ENCODE results near the gene CELA2A. TPM values are rescaled to one million over a fixed set of nuclear protein-coding genes. Genes with fewer than 3 reads are reported as not detected.
A peak's percentile ranks its signal among the peaks of the same experiment; 100 is the strongest.

Gene CELA2A
- total and polyA plus RNA-seq, 9 of the 15 experiments (the other 6 are each of a cell fraction or from before 2014, with no cell fraction given): 0.62 TPM; not detected in 8

- TF ChIP-seq NFIC (IDR thresholded peaks at IDR 0.05) (peak; percentile 69), ZKSCAN8 (CRISPR knock-in tag; IDR thresholded peaks at IDR 0.05) (0 out of 2 replicates have a peak, but pooled peaks have one; percentile 37), ASH1L (IDR thresholded peaks at IDR 0.05; ENCODE audit: borderline replicate concordance, low read depth, partially characterized antibody) (no peak), MEF2A (IDR thresholded peaks at IDR 0.05; ENCODE audit: control insufficient read depth, low read depth, low read length) (0 out of 2 replicates have a peak, but pooled peaks have one; percentile 17), DPF2 (IDR thresholded peaks at IDR 0.05) (peak; percentile 86), CEBPG (CRISPR knock-in tag; IDR thresholded peaks at IDR 0.05) (no peak), CEBPG (tag; conservative IDR thresholded peaks at IDR 0.05 in 1 of 2, IDR thresholded peaks at IDR 0.05 in 1 of 2) (no peak), RCOR1 (IDR thresholded peaks at IDR 0.05; ENCODE audit: borderline replicate concordance in 1 of 2, low read depth in 2 of 2, low read length in 2 of 2) (peak in 1 of 2 experiments; percentile 61; a peak in 1 of 4 replicates), POLR2AphosphoS5 (IDR thresholded peaks at IDR 0.05; ENCODE audit: control insufficient read depth, insufficient read depth, low read depth, low read length) (peak; percentile 91), SMARCE1 (IDR thresholded peaks at IDR 0.05) (peak; percentile 64; the same call in 1 of the 2 replicates), STAT5A (IDR thresholded peaks at IDR 0.05; ENCODE audit: borderline replicate concordance, low read length) (peak; percentile 54; the same call in 1 of the 2 replicates), CREM (IDR thresholded peaks at IDR 0.05; ENCODE audit: low read depth) (0 out of 2 replicates have a peak, but pooled peaks have one; percentile 16), ZNF766 (CRISPR knock-in tag; conservative IDR thresholded peaks at IDR 0.05) (0 out of 2 replicates have a peak, but pooled peaks have one; percentile 33), ELF2 (CRISPR knock-in tag; IDR thresholded peaks at IDR 0.05) (no peak), FOXA1 (IDR thresholded peaks at IDR 0.05; ENCODE audit: borderline replicate concordance) (peak; percentile 52; the same call in 1 of the 2 replicates), ETS1 (conservative IDR thresholded peaks at IDR 0.05; ENCODE audit: control insufficient read depth, low read depth, low read length) (0 out of 2 replicates have a peak, but pooled peaks have one; percentile 36), CBFA2T3 (IDR thresholded peaks at IDR 0.05) (peak; percentile 95), MTA3 (IDR thresholded peaks at IDR 0.05; ENCODE audit: borderline replicate concordance) (peak; percentile 40), LEF1 (IDR thresholded peaks at IDR 0.05) (peak; percentile 46; the same call in 1 of the 2 replicates), ZNF41 (CRISPR knock-in tag; conservative IDR thresholded peaks at IDR 0.05) (no peak), RFX5 (IDR thresholded peaks at IDR 0.05; ENCODE audit: low read depth, low read length) (no peak), CXXC5 (CRISPR knock-in tag; IDR thresholded peaks at IDR 0.05) (peak; percentile 32; the same call in 1 of the 2 replicates), NCOA1 (IDR thresholded peaks at IDR 0.05; ENCODE audit: low read depth) (peak; percentile 26; the same call in 1 of the 2 replicates), GATAD2B (IDR thresholded peaks at IDR 0.05; ENCODE audit: borderline replicate concordance) (no peak; the same call in 1 of the 2 replicates), MYNN (IDR thresholded peaks at IDR 0.05) (peak; percentile 96), MYNN (CRISPR knock-in tag; IDR thresholded peaks at IDR 0.05) (no peak), KLF16 (IDR thresholded peaks at IDR 0.05) (peak; percentile 88), ARID1B (IDR thresholded peaks at IDR 0.05) (peak; percentile 89), NRF1 (conservative IDR thresholded peaks at IDR 0.05 in 1 of 2, IDR thresholded peaks at IDR 0.05 in 1 of 2) (no peak), HNRNPLL (IDR thresholded peaks at IDR 0.05; ENCODE audit: low read depth, low read length, poor library complexity, severe bottlenecking) (no peak), SIN3A (IDR thresholded peaks at IDR 0.05; ENCODE audit: borderline replicate concordance in 2 of 2, control insufficient read depth in 1 of 2, low read depth in 2 of 2, low read length in 2 of 2) (peak; percentile 41 to 68; a peak in 2 of 4 replicates), ZNF384 (IDR thresholded peaks at IDR 0.05; ENCODE audit: low read depth, low read length) (peak; percentile 87)
Measured at GRCh38 chr1:15424146-15424667, 32.3 kb upstream of the CELA2A start (continued).

Measured in K562 (cell line).